ENCODE results near the gene TLE6.
"Not testable (repeated sequence)": the region's sequence is repeated elsewhere in the genome, so short reads cannot be mapped to it uniquely, and the experiment has no call there.

Gene TLE6

GRCh38 chr19:2977001-2977745 lies at the start of gene TLE6:
TLE6 (plus strand) TSS chr19:2977564; CDS start chr19:2978234, 670 bp downstream.
- peak; percentile 84 for DNase-seq

- DNase-seq, result no peak
These were observed 43.9 kb upstream of the TLE6 start for GRCh38 chr19:2933490-2933910.

- DNase-seq, result not testable (repeated sequence)
These were observed 41.5 kb upstream of the TLE6 start for GRCh38 chr19:2935863-2936262.

GRCh38 chr19:2942928-2943640 lies 34.3 kb upstream of the TLE6 start:
- DNase-seq, result no peak

GRCh38 chr19:2944403-2944774 lies 33.0 kb upstream of the TLE6 start:
- DNase-seq, result no peak

GRCh38 chr19:2944775-2945574 lies 32.4 kb upstream of the TLE6 start, which contains the start of gene ZNF77:
ZNF77 (minus strand) TSS chr19:2944971; CDS start chr19:2944840, 131 bp downstream.
- DNase-seq, result peak; percentile 97

GRCh38 chr19:2945575-2946184 lies 31.7 kb upstream of the TLE6 start:
- DNase-seq, result no peak

GRCh38 chr19:2949939-2950285 lies 27.5 kb upstream of the TLE6 start:
- DNase-seq, result no peak

- DNase-seq, result peak; percentile 96
These were observed 26.9 kb upstream of the TLE6 start for GRCh38 chr19:2950286-2951124.

GRCh38 chr19:2952953-2953481 lies 24.3 kb upstream of the TLE6 start:
- DNase-seq, result no peak

GRCh38 chr19:2957160-2957559 lies 20.2 kb upstream of the TLE6 start:
- no peak for DNase-seq

- DNase-seq, result no peak
These were observed 17.2 kb upstream of the TLE6 start for GRCh38 chr19:2960120-2960519.

- peak; percentile 63 for DNase-seq
These were observed 15.2 kb upstream of the TLE6 start for GRCh38 chr19:2962018-2962670.

GRCh38 chr19:2963122-2963521 lies 14.2 kb upstream of the TLE6 start:
- DNase-seq, result no peak

GRCh38 chr19:2963631-2964030 lies 13.7 kb upstream of the TLE6 start:
- not testable (repeated sequence) for DNase-seq

GRCh38 chr19:2964874-2965273 lies 12.5 kb upstream of the TLE6 start:
- DNase-seq, result no peak

GRCh38 chr19:2967972-2968371 lies 9.4 kb upstream of the TLE6 start:
- no peak for DNase-seq

- no peak for DNase-seq
These were observed 8.3 kb upstream of the TLE6 start for GRCh38 chr19:2969104-2969504.

GRCh38 chr19:2970201-2970835 lies 7.0 kb upstream of the TLE6 start:
- no peak for DNase-seq

GRCh38 chr19:2973229-2973628 lies 4.1 kb upstream of the TLE6 start:
- DNase-seq, result no peak

Measured in NCI-H1048 (cell line).